ENCODE data around the gene STARD3. TPM values are rescaled to one million over a fixed set of nuclear protein-coding genes. Genes with fewer than 3 reads are reported as not detected.

Gene STARD3
- total RNA-seq, 2 donors from 2014 or later = 60.3 to 60.5 TPM

DNA sequence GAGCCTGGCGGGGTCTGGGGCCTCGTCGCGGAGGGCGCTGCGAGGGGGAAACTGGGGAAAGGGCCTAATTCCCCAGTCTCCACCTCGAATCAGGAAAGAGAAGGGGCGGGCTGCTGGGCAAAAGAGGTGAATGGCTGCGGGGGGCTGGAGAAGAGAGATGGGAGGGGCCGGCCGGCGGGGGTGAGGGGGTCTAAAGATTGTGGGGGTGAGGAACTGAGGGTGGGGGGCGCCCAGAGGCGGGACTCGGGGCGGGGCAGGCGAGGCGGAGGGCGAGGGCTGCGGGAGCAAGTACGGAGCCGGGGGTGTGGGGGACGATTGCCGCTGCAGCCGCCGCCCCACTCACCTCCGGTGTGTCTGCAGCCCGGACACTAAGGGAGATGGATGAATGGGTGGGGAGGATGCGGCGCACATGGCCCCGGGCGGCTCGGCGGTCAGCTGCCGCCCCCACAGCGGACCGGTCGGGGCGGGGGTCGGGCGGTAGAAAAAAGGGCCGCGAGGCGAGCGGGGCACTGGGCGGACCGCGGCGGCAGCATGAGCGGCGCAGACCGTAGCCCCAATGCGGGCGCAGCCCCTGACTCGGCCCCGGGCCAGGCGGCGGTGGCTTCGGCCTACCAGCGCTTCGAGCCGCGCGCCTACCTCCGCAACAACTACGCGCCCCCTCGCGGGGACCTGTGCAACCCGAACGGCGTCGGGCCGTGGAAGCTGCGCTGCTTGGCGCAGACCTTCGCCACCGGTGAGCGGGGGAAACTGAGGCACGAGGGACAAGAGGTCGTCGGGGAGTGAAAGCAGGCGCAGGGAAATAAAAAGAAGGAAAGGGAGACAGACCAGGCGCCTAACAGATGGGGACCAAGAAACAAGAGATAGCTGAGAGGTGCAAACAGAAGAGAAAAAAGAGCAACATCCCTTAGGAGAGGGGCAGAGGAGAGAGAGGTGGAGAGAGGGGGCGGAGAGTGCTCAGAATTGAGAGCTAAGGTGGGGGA, 31.3 kb downstream of the STARD3 start, which contains the start of gene PNMT:
Gene PNMT, plus strand, starts transcription at position 509 of the 980 bp plus-strand sequence. Its CDS starts 23 bp downstream, at position 532.
- Histone ChIP-seq H3K27me3 (ENCODE audit: control insufficient read depth, insufficient read depth, low read length, poor library complexity, severe bottlenecking) (peaks cover 50% of the 10 kb centered on the region), H3K36me3 (ENCODE audit: control insufficient read depth, insufficient read depth, low read length) (no peaks in the 10 kb centered on the region), H3K4me1 (ENCODE audit: control insufficient read depth, insufficient read depth, low read length) (no peaks in the 10 kb centered on the region), H3K27ac (ENCODE audit: low read depth, low read length) (no peak within 1 kb of the TSS), H3K9me3 (ENCODE audit: control insufficient read depth, low read length) (no peaks in the 10 kb centered on the region), H3K9ac (ENCODE audit: extremely low read depth, low read length, poor library complexity, severe bottlenecking) (no peak within 1 kb of the TSS), H3K4me3 (ENCODE audit: low read length) (peak within 1 kb of the TSS; percentile 53)
- H3K36me3 Mint-ChIP-seq (ENCODE audit: low read depth) = no peaks in the 10 kb centered on the region
- H3K9me3 Mint-ChIP-seq = no peaks in the 10 kb centered on the region
- 2 to 4% methylated on average over 28 to 85 of the region's 85 CpGs for WGBS, 2 experiments (ENCODE audit: insufficient coverage in 1 of 2, insufficient read length in 1 of 2)
- TF ChIP-seq, protein P1, sequence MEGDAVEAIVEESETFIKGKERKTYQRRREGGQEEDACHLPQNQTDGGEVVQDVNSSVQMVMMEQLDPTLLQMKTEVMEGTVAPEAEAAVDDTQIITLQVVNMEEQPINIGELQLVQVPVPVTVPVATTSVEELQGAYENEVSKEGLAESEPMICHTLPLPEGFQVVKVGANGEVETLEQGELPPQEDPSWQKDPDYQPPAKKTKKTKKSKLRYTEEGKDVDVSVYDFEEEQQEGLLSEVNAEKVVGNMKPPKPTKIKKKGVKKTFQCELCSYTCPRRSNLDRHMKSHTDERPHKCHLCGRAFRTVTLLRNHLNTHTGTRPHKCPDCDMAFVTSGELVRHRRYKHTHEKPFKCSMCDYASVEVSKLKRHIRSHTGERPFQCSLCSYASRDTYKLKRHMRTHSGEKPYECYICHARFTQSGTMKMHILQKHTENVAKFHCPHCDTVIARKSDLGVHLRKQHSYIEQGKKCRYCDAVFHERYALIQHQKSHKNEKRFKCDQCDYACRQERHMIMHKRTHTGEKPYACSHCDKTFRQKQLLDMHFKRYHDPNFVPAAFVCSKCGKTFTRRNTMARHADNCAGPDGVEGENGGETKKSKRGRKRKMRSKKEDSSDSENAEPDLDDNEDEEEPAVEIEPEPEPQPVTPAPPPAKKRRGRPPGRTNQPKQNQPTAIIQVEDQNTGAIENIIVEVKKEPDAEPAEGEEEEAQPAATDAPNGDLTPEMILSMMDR (conservative IDR thresholded peaks at IDR 0.05) = peak; percentile 85
- H3K27me3 Mint-ChIP-seq (ENCODE audit: insufficient read depth) = peaks cover 64% of the 10 kb centered on the region
- peak; percentile 94 for DNase-seq
- H3K4me3 Mint-ChIP-seq = peak within 1 kb of the TSS; percentile 40
- peaks cover 13% of the 10 kb centered on the region for H3K4me1 Mint-ChIP-seq
- no peak within 1 kb of the TSS for H3K27ac Mint-ChIP-seq

DNA sequence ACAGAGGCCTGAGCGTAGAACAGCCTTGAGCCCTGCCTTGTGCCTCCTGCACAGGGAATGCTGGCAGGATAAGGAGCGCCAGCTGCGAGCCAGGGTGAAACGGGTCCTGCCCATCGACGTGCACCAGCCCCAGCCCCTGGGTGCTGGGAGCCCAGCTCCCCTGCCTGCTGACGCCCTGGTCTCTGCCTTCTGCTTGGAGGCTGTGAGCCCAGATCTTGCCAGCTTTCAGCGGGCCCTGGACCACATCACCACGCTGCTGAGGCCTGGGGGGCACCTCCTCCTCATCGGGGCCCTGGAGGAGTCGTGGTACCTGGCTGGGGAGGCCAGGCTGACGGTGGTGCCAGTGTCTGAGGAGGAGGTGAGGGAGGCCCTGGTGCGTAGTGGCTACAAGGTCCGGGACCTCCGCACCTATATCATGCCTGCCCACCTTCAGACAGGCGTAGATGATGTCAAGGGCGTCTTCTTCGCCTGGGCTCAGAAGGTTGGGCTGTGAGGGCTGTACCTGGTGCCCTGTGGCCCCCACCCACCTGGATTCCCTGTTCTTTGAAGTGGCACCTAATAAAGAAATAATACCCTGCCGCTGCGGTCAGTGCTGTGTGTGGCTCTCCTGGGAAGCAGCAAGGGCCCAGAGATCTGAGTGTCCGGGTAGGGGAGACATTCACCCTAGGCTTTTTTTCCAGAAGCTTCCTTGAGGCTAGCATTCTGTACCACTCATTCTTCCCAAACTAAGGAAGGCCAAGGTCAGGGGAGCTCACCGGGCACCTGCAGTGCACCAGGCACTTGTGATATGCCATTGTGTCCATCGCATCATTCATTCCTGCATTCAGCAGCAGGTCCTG, 33.2 kb downstream of the STARD3 start:
- no peaks in the 10 kb centered on the region for H3K9me3 Mint-ChIP-seq
- H3K27me3 Mint-ChIP-seq (ENCODE audit: insufficient read depth) = peaks cover 59% of the 10 kb centered on the region
- peaks cover 7% of the 10 kb centered on the region for H3K4me1 Mint-ChIP-seq
- 92 to 93% methylated on average over 13 to 23 of the region's 23 CpGs for WGBS, 2 experiments (ENCODE audit: insufficient coverage in 1 of 2, insufficient read length in 1 of 2)
- no peak overlapping the region for H3K4me3 Mint-ChIP-seq
- H3K27ac Mint-ChIP-seq = no peak overlapping the region
- DNase-seq = no peak
- Histone ChIP-seq H3K27me3 (ENCODE audit: control insufficient read depth, insufficient read depth, low read length, poor library complexity, severe bottlenecking) (peaks cover 50% of the 10 kb centered on the region), H3K4me3 (ENCODE audit: low read length) (no peak overlapping the region), H3K4me1 (ENCODE audit: control insufficient read depth, insufficient read depth, low read length) (no peaks in the 10 kb centered on the region), H3K27ac (ENCODE audit: low read depth, low read length) (no peak overlapping the region), H3K9me3 (ENCODE audit: control insufficient read depth, low read length) (no peaks in the 10 kb centered on the region), H3K36me3 (ENCODE audit: control insufficient read depth, insufficient read depth, low read length) (no peaks in the 10 kb centered on the region), H3K9ac (ENCODE audit: extremely low read depth, low read length, poor library complexity, severe bottlenecking) (no peak overlapping the region)
- TF ChIP-seq, protein P1 (conservative IDR thresholded peaks at IDR 0.05) = no peak
- H3K36me3 Mint-ChIP-seq (ENCODE audit: low read depth) = no peaks in the 10 kb centered on the region

DNA sequence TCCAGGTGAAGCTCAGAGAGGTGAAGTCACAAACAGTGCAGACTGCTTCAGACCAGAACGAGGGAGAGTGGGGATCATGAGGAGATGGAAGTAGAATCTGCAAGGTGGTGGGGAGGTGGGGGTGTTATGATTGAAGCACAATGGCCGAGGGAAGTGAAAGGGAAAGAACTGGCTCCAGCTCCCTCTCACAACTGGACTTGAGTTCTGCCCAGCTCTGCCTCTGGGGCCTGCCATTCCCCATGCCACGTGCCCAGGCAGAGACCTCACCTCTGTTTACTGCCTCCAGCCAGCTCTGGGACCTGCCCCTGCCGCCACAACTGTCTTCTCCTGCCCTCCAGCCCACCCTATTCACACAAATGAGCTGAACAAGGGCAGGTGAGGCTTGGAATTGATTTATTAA, 33.8 kb downstream of the STARD3 start:
- H3K36me3 ChIP-seq (ENCODE audit: control insufficient read depth, insufficient read depth, low read length) = no peaks in the 10 kb centered on the region
- no peaks in the 10 kb centered on the region for H3K36me3 Mint-ChIP-seq (ENCODE audit: low read depth)
- H3K9me3 ChIP-seq (ENCODE audit: control insufficient read depth, low read length) = no peaks in the 10 kb centered on the region
- TF ChIP-seq, protein P1 (conservative IDR thresholded peaks at IDR 0.05) = no peak
- WGBS, 2 experiments (ENCODE audit: insufficient coverage in 1 of 2, insufficient read length in 1 of 2) = 67 to 74% methylated on average over 1 to 4 of the region's 4 CpGs
- peaks cover 53% of the 10 kb centered on the region for H3K27me3 Mint-ChIP-seq (ENCODE audit: insufficient read depth)
- no peak overlapping the region for H3K4me3 Mint-ChIP-seq
- H3K4me1 Mint-ChIP-seq = peaks cover 10% of the 10 kb centered on the region
- DNase-seq = no peak
- no peak overlapping the region for H3K27ac Mint-ChIP-seq
- no peak overlapping the region for H3K9ac ChIP-seq (ENCODE audit: extremely low read depth, low read length, poor library complexity, severe bottlenecking)
- H3K9me3 Mint-ChIP-seq = no peaks in the 10 kb centered on the region
- no peak overlapping the region for H3K4me3 ChIP-seq (ENCODE audit: low read length)
- no peaks in the 10 kb centered on the region for H3K4me1 ChIP-seq (ENCODE audit: control insufficient read depth, insufficient read depth, low read length)
- peaks cover 50% of the 10 kb centered on the region for H3K27me3 ChIP-seq (ENCODE audit: control insufficient read depth, insufficient read depth, low read length, poor library complexity, severe bottlenecking)
- no peak overlapping the region for H3K27ac ChIP-seq (ENCODE audit: low read depth, low read length)
